Natural killer cell treated with Interleukin-12 subunit alpha and Interleukin-12 subunit beta and Interleukin-15 and Interleukin-18, amount 100 ng/mL, for 72 hours (primary cell): ENCODE data around the gene WDR5. TPM values are rescaled to one million over a fixed set of nuclear protein-coding genes. Genes with fewer than 3 reads are reported as not detected.
A peak's percentile ranks its signal among the peaks of the same experiment; 100 is the strongest.

Source experiments
- ATAC-seq, 2 donors: fragments of 150-1000 bp; cut with Tn5 transposase in 1 of 2; sonication (Bioruptor Pico), chemical (Tn5 transposase) in 1 of 2; 2 replicates each; pipeline ENCODE4 v1.10.0; 2021
- DNase-seq: peaks from one replicate; pipeline ENCODE4 v3.0.0; 2022; ENCODE audit warnings: low spot score
- H3K27ac Mint-ChIP-seq, 2 donors: 1 replicate in 1 of 2; 2 replicates in 1 of 2; pipeline ENCODE4 v1.8.0; 2022; ENCODE audit warnings: mixed read lengths in 2 of 2, mild to moderate bottlenecking in 1 of 2, moderate library complexity in 1 of 2
- H3K27me3 Mint-ChIP-seq, 2 donors: 1 replicate in 1 of 2; 2 replicates in 1 of 2; pipeline ENCODE4 v1.8.0; 2022; ENCODE audit warnings: mixed read lengths in 2 of 2
- H3K36me3 Mint-ChIP-seq: one replicate; pipeline ENCODE4 v1.8.0; 2022; ENCODE audit warnings: mixed read lengths
- H3K4me1 Mint-ChIP-seq, 2 donors: 1 replicate in 1 of 2; 2 replicates in 1 of 2; pipeline ENCODE4 v1.8.0; 2022; ENCODE audit warnings: low read depth in 2 of 2, mixed read lengths in 2 of 2, mild to moderate bottlenecking in 1 of 2
- H3K4me3 Mint-ChIP-seq: one replicate; pipeline ENCODE4 v1.8.0; 2022; ENCODE audit warnings: mixed read lengths
- H3K9me3 Mint-ChIP-seq: 2 replicates; pipeline ENCODE4 v1.8.0; 2022; ENCODE audit warnings: mixed read lengths
- total RNA-seq, 2 donors: library from RNA; stranded (reverse); gene quantifications; one replicate each; pipeline ENCODE4 v1.2.3, GENCODE V29; 2022

The WDR5 gene
- total RNA-seq, 2 donors from 2014 or later = 32.6 to 63.7 TPM

DNA sequence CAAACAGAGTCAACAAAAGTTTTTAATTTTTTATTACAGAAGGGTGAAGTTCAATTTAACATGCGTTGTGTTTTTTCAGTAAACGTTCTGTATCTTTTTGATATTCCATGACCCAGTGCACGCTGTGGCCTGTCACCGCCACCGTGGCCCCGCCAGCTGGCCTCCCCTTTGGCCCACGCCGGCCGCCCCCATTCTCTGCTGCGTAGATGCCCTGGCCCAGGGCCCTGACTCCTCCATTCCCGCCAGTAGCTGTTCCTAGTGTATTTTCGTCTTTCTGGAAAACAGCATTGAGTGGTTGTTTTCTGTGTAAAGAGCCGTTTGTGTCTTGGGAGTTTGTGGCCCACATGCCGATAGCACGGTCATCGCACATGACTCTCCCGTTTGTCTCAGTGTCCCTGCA lies 22.4 kb downstream of the WDR5 start:
- H3K27ac Mint-ChIP-seq = no peak overlapping the region
- H3K4me1 Mint-ChIP-seq = peaks cover 8 to 10% of the 10 kb centered on the region in 2 donors
- no peaks in the 10 kb centered on the region for H3K36me3 Mint-ChIP-seq
- ATAC-seq (no peak), DNase-seq (no peak)
- no peak overlapping the region for H3K4me3 Mint-ChIP-seq
- no peaks in the 10 kb centered on the region for H3K9me3 Mint-ChIP-seq
- H3K27me3 Mint-ChIP-seq = no peaks in the 10 kb centered on the region

DNA sequence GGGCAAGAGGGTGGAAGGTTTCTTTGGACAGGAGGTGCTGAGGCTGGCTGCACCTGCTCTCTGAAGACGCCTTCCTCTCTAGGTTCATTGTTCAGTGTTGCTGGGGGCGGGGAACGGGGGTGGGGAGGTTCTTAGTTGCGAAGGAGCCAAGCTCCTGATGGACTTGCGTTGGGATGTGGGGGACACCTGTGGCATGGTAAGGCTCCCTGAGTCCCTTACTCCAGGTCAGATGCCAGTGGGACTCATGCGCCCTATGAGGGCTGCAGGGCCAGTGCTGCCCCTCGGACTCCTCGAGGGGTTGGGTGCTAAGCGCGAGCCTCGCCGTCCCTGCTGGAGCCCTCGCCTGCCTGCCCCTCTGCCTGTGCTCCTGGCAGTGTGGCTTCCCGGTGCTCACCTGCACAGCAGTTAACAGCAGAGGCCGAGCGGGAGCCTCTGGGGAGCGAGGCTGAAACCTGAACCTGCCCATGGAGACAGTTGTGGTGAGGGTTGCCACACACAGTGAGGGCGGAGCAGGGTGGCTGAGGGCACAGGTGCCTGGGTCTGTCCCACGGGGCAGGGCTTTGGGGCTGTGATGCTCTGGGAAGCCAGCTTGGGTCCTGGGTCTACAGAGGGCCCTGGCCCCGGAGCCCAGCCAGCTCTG lies 23.0 kb downstream of the WDR5 start:
- ATAC-seq (no peak), DNase-seq (no peak)
- peaks cover 12 to 13% of the 10 kb centered on the region in 2 donors for H3K4me1 Mint-ChIP-seq
- H3K27ac Mint-ChIP-seq = no peak overlapping the region
- H3K27me3 Mint-ChIP-seq = no peaks in the 10 kb centered on the region
- no peaks in the 10 kb centered on the region for H3K36me3 Mint-ChIP-seq
- no peaks in the 10 kb centered on the region for H3K9me3 Mint-ChIP-seq
- H3K4me3 Mint-ChIP-seq = no peak overlapping the region

DNA sequence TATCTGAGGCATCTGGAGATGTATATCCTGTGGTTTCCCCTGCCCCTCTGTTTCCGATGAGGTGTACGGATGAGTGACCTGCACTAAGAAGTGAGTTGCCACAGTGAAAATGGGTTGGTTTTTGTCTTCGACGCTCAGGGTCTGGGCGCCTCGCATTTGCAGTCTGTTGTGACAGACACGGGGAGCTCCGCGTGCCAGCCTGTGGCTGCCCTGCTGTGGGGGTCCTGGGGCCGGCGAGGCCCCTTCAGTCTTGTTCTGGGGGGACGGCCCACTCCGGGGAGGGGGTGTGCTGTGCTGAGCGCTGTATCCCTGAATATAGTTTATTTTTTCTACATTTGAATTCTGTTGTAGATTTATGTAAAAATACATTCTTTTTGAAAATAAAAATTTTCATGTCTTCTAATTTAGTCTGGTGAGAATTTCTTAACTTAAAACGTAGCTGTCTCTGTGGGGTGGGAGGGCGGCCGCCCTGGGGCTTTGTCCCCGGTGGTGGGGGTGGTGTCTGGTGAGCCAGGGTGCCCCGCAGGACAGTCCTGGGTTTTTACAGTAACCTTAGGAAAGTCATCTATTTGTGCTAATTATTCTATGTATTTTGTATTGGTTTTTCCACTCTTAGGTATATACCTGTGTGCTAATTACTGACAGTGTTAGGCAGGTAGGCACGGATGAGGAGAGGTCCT lies 23.8 kb downstream of the WDR5 start:
- DNase-seq (no peak), ATAC-seq (no peak)
- H3K9me3 Mint-ChIP-seq = no peaks in the 10 kb centered on the region
- H3K36me3 Mint-ChIP-seq = no peaks in the 10 kb centered on the region
- no peak overlapping the region for H3K27ac Mint-ChIP-seq
- H3K4me3 Mint-ChIP-seq = no peak overlapping the region
- no peaks in the 10 kb centered on the region for H3K27me3 Mint-ChIP-seq
- H3K4me1 Mint-ChIP-seq = peaks cover 14 to 15% of the 10 kb centered on the region in 2 donors

DNA sequence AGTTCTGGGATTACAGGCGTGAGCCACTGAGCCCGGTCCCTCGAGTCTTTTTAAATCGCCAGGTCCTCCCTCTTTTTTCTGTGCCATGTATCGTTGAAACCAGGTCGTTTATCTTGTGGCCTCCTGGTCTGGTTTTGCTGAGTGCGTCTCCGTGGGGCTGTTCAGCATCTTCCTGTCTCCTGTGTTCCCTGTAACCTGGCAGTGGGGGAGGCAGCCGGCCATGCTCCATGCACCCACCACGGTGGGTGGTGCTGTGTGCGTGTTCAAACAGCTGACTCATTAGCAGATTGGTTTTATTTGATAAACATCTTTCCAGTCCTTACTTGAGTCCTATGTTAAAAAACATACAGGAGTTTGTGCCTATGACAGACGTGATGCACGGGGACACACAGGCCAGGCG lies 25.8 kb downstream of the WDR5 start:
- peaks cover 14 to 18% of the 10 kb centered on the region in 2 donors for H3K4me1 Mint-ChIP-seq
- H3K27me3 Mint-ChIP-seq = no peaks in the 10 kb centered on the region
- no peaks in the 10 kb centered on the region for H3K36me3 Mint-ChIP-seq
- ATAC-seq = no peak
- peak overlapping the region; percentile 45 for H3K4me3 Mint-ChIP-seq
- peak overlapping the region; percentile 67 to 76 for H3K27ac Mint-ChIP-seq
- DNase-seq = no peak
- no peaks in the 10 kb centered on the region for H3K9me3 Mint-ChIP-seq

DNA sequence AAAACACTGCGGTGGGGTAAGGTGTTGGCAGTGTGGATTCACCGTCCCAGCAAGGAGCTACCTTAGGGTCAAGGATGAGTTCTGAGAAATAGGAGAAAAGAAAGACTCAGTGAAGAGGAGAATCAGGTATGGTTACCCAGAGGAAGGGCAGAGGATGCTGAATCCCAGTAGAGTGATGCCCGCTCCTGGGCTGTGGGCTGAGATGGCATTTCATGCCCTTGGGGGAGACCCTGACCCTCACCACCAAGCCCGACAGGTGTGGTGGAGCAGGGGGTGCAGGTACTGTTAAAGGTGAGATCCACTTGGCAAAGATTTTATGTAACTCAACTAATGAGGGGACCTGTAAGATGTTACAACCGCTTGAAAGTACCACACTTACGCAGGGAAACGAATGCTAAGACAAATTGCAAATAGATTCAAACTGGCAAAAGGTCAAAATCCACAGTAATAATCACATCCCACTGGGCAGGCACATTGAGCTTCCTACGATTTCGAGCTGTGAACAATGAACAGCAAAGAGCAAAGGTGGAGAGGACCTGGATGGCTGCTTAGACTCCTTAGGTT lies 26.4 kb downstream of the WDR5 start:
- Mint-ChIP-seq H3K4me1 (peaks cover 14 to 18% of the 10 kb centered on the region in 2 donors), H3K36me3 (no peaks in the 10 kb centered on the region), H3K27me3 (no peaks in the 10 kb centered on the region), H3K9me3 (no peaks in the 10 kb centered on the region), H3K27ac (peak overlapping the region; percentile 67 to 76), H3K4me3 (peak overlapping the region; percentile 45)
- no peak for DNase-seq
- no peak for ATAC-seq

DNA sequence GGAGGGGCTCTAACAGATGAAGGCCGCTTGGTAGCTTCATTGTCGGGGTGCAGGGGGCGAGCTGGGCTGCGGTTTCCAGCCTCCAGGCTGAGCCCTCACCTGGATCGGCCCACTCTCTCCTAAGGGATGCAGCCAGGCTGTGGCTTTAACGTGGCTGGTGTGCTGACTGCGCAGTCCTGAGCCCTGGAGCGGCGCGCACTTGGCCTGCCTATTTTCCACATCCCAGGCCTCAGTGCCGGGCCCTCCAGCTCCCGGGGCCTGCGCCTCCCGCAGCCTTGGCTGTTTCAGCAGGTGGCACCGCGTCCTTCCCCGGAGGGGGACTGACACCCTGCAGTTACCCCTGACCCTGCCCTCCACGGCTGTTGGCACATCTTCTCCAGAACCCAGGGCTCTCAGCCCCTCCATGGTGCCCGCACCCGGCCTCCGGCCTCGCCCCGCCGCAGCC lies 27.1 kb downstream of the WDR5 start:
- Mint-ChIP-seq H3K36me3 (no peaks in the 10 kb centered on the region), H3K27ac (peak overlapping the region; percentile 67 to 76), H3K4me3 (peak overlapping the region; percentile 45), H3K4me1 (peaks cover 14 to 18% of the 10 kb centered on the region in 2 donors), H3K9me3 (no peaks in the 10 kb centered on the region), H3K27me3 (no peaks in the 10 kb centered on the region)
- DNase-seq (no peak), ATAC-seq (no peak)

DNA sequence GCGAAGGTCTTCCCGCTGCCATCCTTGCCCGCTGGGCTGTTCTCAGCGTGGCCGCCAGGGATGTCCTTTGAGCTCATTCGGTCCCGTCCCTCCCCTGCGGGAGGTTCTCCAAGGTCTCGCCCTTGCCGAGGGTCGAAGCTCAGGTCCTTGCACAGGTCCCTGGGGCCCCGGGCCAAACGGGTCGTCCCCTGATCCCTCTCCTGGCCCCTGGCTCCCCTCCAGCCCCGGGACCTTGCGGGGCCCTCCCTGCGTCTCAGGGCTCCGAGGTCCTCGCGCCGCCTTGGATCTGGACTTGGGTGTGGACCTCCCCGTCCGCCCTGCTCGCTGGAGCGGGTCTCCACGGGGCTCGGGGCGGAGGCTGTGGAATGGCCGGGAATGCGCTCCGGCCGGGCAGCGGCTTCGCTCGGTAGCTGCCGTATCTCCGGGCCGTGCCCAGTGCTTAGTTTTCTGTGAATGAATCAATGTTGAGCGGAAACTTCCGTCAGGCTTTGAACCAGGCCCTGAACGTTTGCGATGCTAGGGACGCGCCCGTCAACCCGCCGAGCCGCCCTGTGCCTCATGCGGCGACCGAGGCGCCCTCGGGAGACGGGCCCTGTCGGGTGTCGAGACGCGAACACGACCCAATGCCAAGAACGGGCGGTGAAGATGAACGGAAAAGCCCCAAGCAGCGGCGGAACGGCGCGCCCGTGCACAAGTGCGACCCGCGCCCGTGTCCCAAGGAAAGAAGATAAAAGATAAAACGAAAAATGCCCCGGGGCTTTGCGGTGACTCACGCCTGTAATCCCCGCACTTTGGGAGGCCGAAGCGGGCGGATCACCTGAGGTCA lies 27.7 kb downstream of the WDR5 start:
- H3K27me3 Mint-ChIP-seq = no peaks in the 10 kb centered on the region
- peak; percentile 75 for DNase-seq
- no peak overlapping the region for H3K4me3 Mint-ChIP-seq
- H3K9me3 Mint-ChIP-seq = no peaks in the 10 kb centered on the region
- peaks cover 14 to 18% of the 10 kb centered on the region in 2 donors for H3K4me1 Mint-ChIP-seq
- peak; percentile 38 to 40 for ATAC-seq
- H3K27ac Mint-ChIP-seq = no peak overlapping the region
- H3K36me3 Mint-ChIP-seq = no peaks in the 10 kb centered on the region

DNA sequence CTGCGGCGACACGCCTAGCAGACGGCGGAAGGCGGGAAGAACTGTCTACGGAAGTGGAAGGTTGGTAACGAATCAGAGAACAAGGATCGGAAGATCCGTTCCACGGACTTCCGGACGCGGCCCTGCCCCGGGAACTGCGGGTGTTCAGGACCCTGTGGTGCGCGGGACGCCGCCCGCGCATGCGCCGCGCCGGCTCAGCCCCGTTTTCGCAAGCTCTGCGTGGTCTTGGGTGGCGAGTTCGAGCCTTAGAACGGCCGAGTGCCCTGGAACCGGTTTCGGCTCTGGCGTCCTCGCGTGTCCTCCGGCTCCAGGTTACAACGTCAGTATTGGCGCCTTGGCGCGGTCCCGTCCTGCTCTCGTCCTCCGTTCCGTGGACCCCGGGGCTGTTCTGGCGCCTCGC lies 29.0 kb downstream of the WDR5 start:
- Mint-ChIP-seq H3K9me3 (no peaks in the 10 kb centered on the region), H3K27me3 (no peaks in the 10 kb centered on the region), H3K36me3 (no peaks in the 10 kb centered on the region), H3K4me1 (peaks cover 14 to 18% of the 10 kb centered on the region in 2 donors), H3K27ac (no peak overlapping the region), H3K4me3 (no peak overlapping the region)
- ATAC-seq = no peak
- DNase-seq = no peak

DNA sequence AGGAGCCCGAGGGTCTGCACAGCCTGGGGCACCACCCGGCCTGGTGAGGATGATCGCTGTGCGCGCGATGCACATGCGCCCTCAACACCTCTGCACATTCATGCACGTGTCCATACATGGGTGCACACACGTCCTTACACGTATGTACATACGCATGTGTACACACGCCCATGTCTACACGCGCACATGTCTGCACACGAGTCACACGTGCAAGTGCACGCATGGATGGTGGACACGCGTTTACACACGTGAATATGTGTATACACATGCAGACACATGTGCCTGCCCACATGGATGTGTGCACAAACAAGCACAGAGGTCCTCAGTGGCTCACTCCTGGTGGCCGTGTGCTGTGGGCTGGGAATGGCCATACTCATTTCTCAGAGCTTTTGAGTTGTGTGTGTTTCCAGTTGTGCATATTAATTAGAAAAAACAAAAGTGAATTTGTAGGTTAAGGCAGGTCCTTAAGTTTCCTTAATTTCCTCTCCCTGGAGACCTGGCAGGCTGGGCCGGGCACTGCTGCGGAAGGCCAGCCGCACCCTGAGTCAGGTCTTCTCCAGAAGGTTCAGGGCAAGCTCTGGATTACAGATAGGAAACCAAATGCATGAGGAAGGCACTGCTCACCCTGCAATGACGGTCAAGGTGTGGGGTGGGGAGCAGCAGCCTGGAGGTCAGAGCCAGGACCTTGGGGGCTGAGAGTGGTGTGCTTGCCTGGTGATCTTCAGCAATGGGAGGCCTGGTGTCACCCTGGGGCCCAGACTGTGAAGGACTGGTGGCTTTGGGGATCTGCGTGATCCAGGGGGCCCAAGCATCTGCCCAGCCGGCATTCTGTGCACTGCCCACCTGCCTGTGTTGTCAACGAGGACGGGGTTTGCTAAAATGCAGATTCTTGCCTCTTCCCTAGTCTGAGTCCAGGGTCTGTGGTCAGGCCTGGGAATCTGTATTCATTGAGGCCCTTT lies 29.8 kb downstream of the WDR5 start:
- Mint-ChIP-seq H3K4me3 (no peak overlapping the region), H3K4me1 (peaks cover 14 to 18% of the 10 kb centered on the region in 2 donors), H3K27me3 (no peaks in the 10 kb centered on the region), H3K9me3 (no peaks in the 10 kb centered on the region), H3K36me3 (no peaks in the 10 kb centered on the region), H3K27ac (no peak overlapping the region)
- DNase-seq = no peak
- no peak for ATAC-seq

DNA sequence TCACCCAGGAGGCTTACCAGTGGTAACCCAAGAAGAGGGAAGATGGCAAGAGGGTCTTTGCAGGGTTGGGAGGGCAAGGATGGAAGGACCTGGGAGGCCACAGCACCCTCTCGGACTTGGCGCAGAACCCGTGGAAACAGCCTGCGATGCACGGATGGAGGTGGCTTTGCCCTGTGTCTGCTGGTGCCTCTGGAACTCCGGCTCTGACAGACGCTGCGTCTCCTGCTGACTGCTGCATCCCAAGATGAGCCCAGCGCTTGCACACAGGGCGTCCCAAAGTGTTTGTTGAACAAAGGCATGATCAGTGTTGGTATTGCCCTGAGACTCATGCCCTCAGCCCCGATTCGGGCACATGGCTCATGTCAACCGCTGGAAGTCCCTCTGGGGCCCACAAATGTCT lies 30.5 kb downstream of the WDR5 start:
- Mint-ChIP-seq H3K27ac (no peak overlapping the region), H3K4me3 (no peak overlapping the region), H3K4me1 (peaks cover 14 to 18% of the 10 kb centered on the region in 2 donors), H3K9me3 (no peaks in the 10 kb centered on the region), H3K36me3 (no peaks in the 10 kb centered on the region), H3K27me3 (no peaks in the 10 kb centered on the region)
- ATAC-seq = no peak
- no peak for DNase-seq

DNA sequence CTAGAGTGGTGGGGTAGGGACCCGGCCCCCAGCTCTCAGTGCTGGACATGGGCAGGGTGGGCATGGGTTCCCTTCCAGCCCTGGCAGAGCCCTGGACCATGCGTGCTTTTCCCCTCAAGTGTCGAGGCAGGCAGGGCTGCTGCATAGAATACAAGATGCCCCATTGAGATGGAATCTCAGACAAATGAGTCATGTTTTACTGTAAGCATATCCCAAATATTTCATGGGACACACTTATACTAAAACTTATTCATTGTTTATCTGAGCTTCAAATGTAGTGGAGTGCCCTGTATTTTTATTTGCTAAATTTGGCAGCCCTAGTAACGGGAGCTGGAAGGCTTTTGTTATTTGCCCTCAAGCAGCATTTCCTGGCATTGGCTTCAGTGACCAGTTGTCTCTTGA lies 31.6 kb downstream of the WDR5 start:
- no peaks in the 10 kb centered on the region for H3K9me3 Mint-ChIP-seq
- DNase-seq = no peak
- no peak overlapping the region for H3K27ac Mint-ChIP-seq
- no peak overlapping the region for H3K4me3 Mint-ChIP-seq
- no peaks in the 10 kb centered on the region for H3K27me3 Mint-ChIP-seq
- H3K36me3 Mint-ChIP-seq = no peaks in the 10 kb centered on the region
- H3K4me1 Mint-ChIP-seq = peaks cover 7 to 10% of the 10 kb centered on the region in 2 donors
- ATAC-seq = no peak

DNA sequence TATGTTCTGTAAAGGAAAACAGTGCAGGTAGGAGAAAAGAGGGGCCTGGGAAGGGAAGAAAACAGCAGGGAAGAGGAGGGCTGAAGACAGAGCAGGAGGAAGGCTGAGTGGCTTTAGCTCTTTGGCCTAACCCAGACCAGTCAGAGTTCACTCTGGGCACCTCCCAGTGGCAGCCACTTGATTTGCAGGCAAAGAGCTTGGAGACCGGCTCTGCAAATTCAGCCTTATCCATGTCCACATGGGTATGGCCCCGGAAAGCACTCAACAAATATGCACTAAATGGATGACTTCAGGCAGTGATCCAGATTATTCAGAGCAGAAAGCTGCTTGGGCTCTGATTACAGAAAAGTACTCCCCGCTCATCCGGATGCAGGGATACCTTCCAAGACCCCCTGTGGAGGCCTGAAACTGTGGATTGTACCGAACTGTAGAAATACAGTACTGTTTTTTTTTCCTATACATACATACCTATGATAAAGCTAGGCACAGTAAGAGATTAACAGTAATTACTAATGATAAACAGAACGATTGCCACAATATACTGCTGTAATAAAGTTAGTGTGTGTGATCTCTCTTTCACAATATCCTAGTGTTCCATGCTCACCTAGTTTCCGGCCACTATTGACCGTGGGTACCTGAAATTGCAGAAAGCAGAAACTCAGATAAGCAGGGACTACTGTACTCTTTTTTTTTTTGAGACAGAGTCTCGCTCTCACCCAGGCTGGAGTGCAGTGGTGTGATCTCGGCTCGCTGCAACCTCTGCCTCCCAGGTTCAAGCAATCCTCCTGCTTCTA lies 33.1 kb downstream of the WDR5 start:
- Mint-ChIP-seq H3K27ac (no peak overlapping the region), H3K9me3 (no peaks in the 10 kb centered on the region), H3K4me3 (no peak overlapping the region), H3K4me1 (peaks cover under 1 to 4% of the 10 kb centered on the region in 2 donors), H3K36me3 (no peaks in the 10 kb centered on the region), H3K27me3 (no peaks in the 10 kb centered on the region)
- ATAC-seq (no peak), DNase-seq (no peak)
